A673 (cell line): ENCODE measurements around the gene MRS2. TPM values are rescaled to one million over a fixed set of nuclear protein-coding genes. Genes with fewer than 3 reads are reported as not detected.
A peak's percentile ranks its signal among the peaks of the same experiment; 100 is the strongest.

Source experiments
- BruUV-seq: library from RNA; stranded (reverse); fragments of 400-500 nt; replicated peaks from 2 replicates; lab custom pipeline; 2021; lab: Mats Ljungman, UMichigan
- CTCF ChIA-PET: fragments of 300-600 bp; sonication (Branson Sonifier 250); formaldehyde crosslinking; loops from one replicate; lab custom pipeline; 2022; ENCODE audit warnings: antibody characterized with exemption; lab: Charles Lee
- POLR2A ChIA-PET: fragments of 300-600 bp; sonication (Branson Sonifier 250); formaldehyde crosslinking; loops from one replicate; lab custom pipeline; 2022; ENCODE audit warnings: antibody characterized with exemption; ENCODE audit not compliant: low non-redundant PET; lab: Charles Lee
- DNase-seq: peaks from one replicate; pipeline ENCODE4 v3.0.0-alpha.2; 2015; ENCODE audit warnings: low spot score
- H3K27ac ChIP-seq: fragments of 200-600 bp; sonication (generic); 2 replicates; pipeline ENCODE4 v1.5.1; 2016; ENCODE audit warnings: mixed run types, low read depth, mild to moderate bottlenecking, mixed read lengths, antibody characterized with exemption, low read length; ENCODE audit not compliant: poor library complexity, severe bottlenecking
- H3K27me3 ChIP-seq: fragments of 200-600 bp; sonication (generic); replicated peaks from 2 replicates; pipeline ENCODE4 v1.6.1; 2017; ENCODE audit warnings: mixed run types, low read depth, mild to moderate bottlenecking, mixed read lengths, antibody characterized with exemption, low read length; ENCODE audit not compliant: insufficient read depth, poor library complexity
- H3K36me3 ChIP-seq: fragments of 200-600 bp; sonication (generic); 2 replicates; pipeline ENCODE4 v1.6.1; 2016; ENCODE audit warnings: mixed run types, mild to moderate bottlenecking, mixed read lengths, antibody characterized with exemption, low read length; ENCODE audit not compliant: insufficient read depth, poor library complexity, severe bottlenecking
- H3K4me1 ChIP-seq: fragments of 200-600 bp; sonication (generic); 2 replicates; pipeline ENCODE4 v1.6.1; 2017; ENCODE audit warnings: mixed run types, mild to moderate bottlenecking, mixed read lengths, antibody characterized with exemption, low read length; ENCODE audit not compliant: insufficient read depth, poor library complexity, severe bottlenecking
- H3K4me3 ChIP-seq: fragments of 200-600 bp; sonication (generic); 2 replicates; pipeline ENCODE4 v1.5.1; 2016; ENCODE audit warnings: low read depth, mixed run types, mild to moderate bottlenecking, mixed read lengths, low read length; ENCODE audit not compliant: poor library complexity, severe bottlenecking
- H3K9me3 ChIP-seq: fragments of 200-600 bp; sonication (generic); 2 replicates; pipeline ENCODE4 v1.6.1; 2016; ENCODE audit warnings: mixed run types, low read depth, mild to moderate bottlenecking, mixed read lengths, antibody characterized with exemption, low read length; ENCODE audit not compliant: poor library complexity, severe bottlenecking
- EZH2 ChIP-seq: fragments of 200-600 bp; sonication (generic); IDR thresholded peaks from 2 replicates; pipeline ENCODE4 v1.6.1; 2017; ENCODE audit warnings: borderline replicate concordance, low read depth, mild to moderate bottlenecking, mixed read lengths, antibody characterized with exemption, low read length; ENCODE audit not compliant: poor library complexity, severe bottlenecking
- intact Hi-C: fragments of 100-400 bp; cut with micrococcal nuclease; formaldehyde crosslinking; loops from one replicate; pipeline ENCODE4 v1.10.0; 2022; ENCODE audit not compliant: unreplicated experiment
- total RNA-seq: library from RNA; stranded (reverse); gene quantifications from 2 replicates; pipeline ENCODE4 v1.2.3, GENCODE V29; 2021
- TF ChIP-seq, protein P1 (sequence below): fragments of 300-800, 200-600 bp; sonication (generic); conservative IDR thresholded peaks from 2 replicates; pipeline ENCODE4 v1.5.1; 2017; ENCODE audit warnings: low read depth, mild to moderate bottlenecking, antibody characterized with exemption, low read length, moderate library complexity, mixed read lengths

Gene MRS2
- total RNA-seq, 1 experiment from 2014 or later: 46.6 TPM

DNA sequence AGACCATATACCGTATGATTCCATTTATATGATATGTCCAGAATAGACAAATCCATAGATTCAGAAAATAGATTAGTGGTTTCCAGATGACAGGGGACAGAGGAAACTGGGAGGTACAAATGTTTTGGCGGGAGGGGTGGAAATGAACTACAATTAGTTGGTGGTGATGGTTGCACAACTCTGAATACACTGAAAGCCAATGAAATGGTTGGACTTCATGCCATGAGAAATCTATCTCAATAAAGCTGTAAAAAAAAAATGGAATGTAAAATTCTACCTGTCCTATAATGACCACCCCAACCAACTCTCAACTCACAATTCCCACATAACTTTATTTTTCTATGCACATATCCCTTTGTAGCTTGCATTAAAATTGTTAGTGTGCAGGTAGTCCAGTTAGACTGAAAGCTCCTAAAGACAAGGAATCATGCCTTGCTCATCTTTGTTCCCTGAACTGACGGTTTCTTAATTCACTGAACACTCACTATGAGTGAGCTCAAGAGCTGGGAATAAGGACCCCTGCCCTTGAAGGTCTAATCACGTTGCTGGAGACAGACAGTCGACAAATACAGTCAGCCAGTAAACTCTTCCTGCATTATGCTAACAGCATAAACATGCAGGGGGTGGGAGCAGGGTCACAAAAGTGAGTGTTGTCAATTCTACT, 46.3 kb upstream of the MRS2 start:
- Histone ChIP-seq H3K36me3 (peaks cover 9% of the 10 kb centered on the region), H3K9me3 (no peaks in the 10 kb centered on the region), H3K27ac (peak overlapping the region; percentile 88), H3K4me1 (peaks cover 23% of the 10 kb centered on the region), H3K4me3 (peak overlapping the region; percentile 57), H3K27me3 (no peaks in the 10 kb centered on the region)
- TF ChIP-seq EZH2: no peak
- TF ChIP-seq, protein P1, sequence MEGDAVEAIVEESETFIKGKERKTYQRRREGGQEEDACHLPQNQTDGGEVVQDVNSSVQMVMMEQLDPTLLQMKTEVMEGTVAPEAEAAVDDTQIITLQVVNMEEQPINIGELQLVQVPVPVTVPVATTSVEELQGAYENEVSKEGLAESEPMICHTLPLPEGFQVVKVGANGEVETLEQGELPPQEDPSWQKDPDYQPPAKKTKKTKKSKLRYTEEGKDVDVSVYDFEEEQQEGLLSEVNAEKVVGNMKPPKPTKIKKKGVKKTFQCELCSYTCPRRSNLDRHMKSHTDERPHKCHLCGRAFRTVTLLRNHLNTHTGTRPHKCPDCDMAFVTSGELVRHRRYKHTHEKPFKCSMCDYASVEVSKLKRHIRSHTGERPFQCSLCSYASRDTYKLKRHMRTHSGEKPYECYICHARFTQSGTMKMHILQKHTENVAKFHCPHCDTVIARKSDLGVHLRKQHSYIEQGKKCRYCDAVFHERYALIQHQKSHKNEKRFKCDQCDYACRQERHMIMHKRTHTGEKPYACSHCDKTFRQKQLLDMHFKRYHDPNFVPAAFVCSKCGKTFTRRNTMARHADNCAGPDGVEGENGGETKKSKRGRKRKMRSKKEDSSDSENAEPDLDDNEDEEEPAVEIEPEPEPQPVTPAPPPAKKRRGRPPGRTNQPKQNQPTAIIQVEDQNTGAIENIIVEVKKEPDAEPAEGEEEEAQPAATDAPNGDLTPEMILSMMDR: no peak
- BruUV-seq: no TSS peak
- peak; percentile 83 for DNase-seq
- CTCF ChIA-PET: interaction anchor here (0.7 kb wide), 1 partner anchor 43 kb away, joined by 4 read pairs; no protein-coding TSS in a partner anchor
- POLR2A ChIA-PET: no interaction called here
- intact Hi-C loops: loop anchor here (1.0 kb wide), 1 partner anchor 73 kb away; no protein-coding TSS in a partner anchor

DNA sequence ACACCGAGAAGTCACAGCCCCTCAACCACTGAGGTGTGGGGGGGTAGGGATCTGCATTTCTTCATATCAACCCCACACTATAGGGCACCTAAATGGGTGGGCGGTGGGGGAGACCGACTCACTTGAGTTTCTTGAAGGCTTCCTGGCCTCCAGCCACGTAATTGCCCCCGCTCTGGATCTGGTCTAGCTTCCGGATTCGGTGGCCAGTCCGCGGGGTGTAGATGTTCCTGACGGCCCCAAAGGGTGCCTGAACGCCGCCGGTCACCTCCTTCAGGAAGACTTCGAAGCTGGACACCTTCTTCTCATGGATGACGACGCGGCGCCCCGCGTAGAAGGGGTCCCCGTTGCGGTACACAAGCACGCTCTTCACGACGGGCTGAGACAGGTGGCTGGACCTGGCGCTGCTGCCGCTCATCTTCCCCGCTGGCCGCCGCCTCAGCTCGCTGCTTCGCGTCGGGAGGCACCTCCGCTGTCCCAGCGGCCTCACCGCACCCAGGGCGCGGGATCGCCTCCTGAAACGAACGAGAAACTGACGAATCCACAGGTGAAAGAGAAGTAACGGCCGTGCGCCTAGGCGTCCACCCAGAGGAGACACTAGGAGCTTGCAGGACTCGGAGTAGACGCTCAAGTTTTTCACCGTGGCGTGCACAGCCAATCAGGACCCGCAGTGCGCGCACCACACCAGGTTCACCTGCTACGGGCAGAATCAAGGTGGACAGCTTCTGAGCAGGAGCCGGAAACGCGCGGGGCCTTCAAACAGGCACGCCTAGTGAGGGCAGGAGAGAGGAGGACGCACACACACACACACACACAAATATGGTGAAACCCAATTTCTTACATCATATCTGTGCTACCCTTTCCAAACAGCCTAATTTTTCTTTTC, 45.2 kb upstream of the MRS2 start, which contains the start of gene DCDC2:
Gene DCDC2, minus strand, starts transcription at position 724 of the 883 bp plus-strand sequence. Its CDS starts 309 bp downstream, at position 415.
- Histone ChIP-seq H3K4me3 (peak within 1 kb of the TSS; percentile 57), H3K27me3 (no peaks in the 10 kb centered on the region), H3K27ac (peak within 1 kb of the TSS; percentile 88), H3K36me3 (peaks cover 8% of the 10 kb centered on the region), H3K9me3 (no peaks in the 10 kb centered on the region), H3K4me1 (peaks cover 25% of the 10 kb centered on the region)
- BruUV-seq: TSS peak; percentile 51
- DNase-seq: peak; percentile 64
- ChIA-PET POLR2A (interaction anchor here (0.6 kb wide), 1 partner anchor 43 kb away, joined by 7 read pairs; no protein-coding TSS in a partner anchor), CTCF (interaction anchor here (1.0 kb wide), 1 partner anchor 74 kb away, joined by 8 read pairs; no protein-coding TSS in a partner anchor)
- intact Hi-C loops: no loop called here
- TF ChIP-seq, protein P1: 0 out of 2 replicates have a peak, but pooled peaks have one; percentile 21
- no peak for TF ChIP-seq EZH2

- Histone ChIP-seq H3K4me3 (peak overlapping the region; percentile 57), H3K36me3 (peaks cover under 1% of the 10 kb centered on the region), H3K27ac (peak overlapping the region; percentile 88), H3K4me1 (peaks cover 25% of the 10 kb centered on the region), H3K9me3 (no peaks in the 10 kb centered on the region), H3K27me3 (no peaks in the 10 kb centered on the region)
- CTCF ChIA-PET: interaction anchor here (0.6 to 1.0 kb wide), 4 partner anchors 50 to 1139 kb away, joined by 3 to 8 read pairs (median 6); no protein-coding TSS in a partner anchor
- peak; percentile 66 for DNase-seq
- POLR2A ChIA-PET: interaction anchor here (0.6 kb wide), 1 partner anchor 44 kb away, joined by 7 read pairs; no protein-coding TSS in a partner anchor
- intact Hi-C loops: no loop called here
- TF ChIP-seq, protein P1: no peak
- no peak for TF ChIP-seq EZH2
- BruUV-seq: no TSS peak
Observed at GRCh38 chr6:24358219-24358821, 44.4 kb upstream of the MRS2 start.
